AG04449 (cell line): ENCODE measurements around the gene OAF.

Experiments
- CTCF ChIA-PET: fragments of 350-600 bp; formaldehyde crosslinking; extraction: SDS; loops from one replicate; lab custom pipeline; 2021; ENCODE audit warnings: antibody characterized with exemption; lab: Yijun Ruan, JAX
- POLR2A ChIA-PET: fragments of 400-600, 350-600 bp; formaldehyde crosslinking; extraction: SDS; loops from one replicate; lab custom pipeline; 2020; ENCODE audit warnings: antibody characterized with exemption, inconsistent platforms; lab: Yijun Ruan, JAX
- DNase-seq: peaks from one replicate; pipeline ENCODE4 v3.0.0-alpha.2; 2010; ENCODE audit warnings: low read depth, low spot score
- H3K4me3 ChIP-seq: 2 replicates; pipeline ENCODE4 v1.5.1; 2011; ENCODE audit warnings: low read depth, mild to moderate bottlenecking, control low read depth, low read length
- TF ChIP-seq, protein P1 (sequence below): IDR thresholded peaks from one replicate; pipeline ENCODE4 v1.5.1; 2011; ENCODE audit warnings: mild to moderate bottlenecking, moderate library complexity, low read length, control low read depth, inconsistent platforms; ENCODE audit not compliant: insufficient read depth; ENCODE audit errors: missing control alignments

Gene OAF

DNA sequence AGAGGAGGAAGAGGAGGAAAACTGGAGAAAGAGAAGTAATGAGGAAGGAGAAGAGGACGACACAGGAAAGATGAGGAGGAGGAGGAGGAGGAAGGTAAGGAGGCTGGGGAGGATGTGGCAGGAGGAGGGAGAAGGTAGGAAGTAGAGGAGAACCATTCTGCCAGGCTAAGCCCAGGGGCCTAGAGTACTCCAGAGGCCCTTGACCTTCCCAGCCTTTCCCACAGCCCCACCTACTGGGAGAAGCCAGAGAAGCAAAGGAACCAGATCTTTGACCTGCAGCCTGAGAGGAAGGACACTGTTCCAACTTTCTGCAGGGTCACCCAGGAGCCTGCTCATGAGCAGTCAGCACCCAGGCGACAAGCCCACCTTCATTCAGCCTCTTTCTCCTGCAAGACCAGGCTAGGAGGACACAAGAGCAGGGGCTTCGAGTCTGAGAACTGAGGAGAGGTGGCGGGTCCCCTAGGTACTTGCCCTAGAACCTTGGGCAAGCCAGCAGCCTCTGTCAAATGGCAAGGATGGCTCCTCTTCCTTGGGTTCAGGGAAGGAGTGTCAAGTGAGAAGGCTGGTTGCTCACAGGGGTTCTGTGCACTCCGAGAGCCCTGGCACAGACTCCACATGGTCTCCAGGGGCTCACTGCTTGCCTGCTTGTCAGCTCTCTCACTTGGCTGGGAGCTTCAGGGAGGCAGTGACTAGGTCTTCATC is 27.9 kb upstream of the OAF start:
- POLR2A ChIA-PET: no interaction called here

GRCh38 chr11:120183701-120184141 is 27.1 kb upstream of the OAF start:
- CTCF ChIA-PET: interaction anchor here (0.8 to 7.7 kb wide), 5 partner anchors 13 to 119 kb away, joined by 3 to 107 read pairs (median 5); no protein-coding TSS in a partner anchor
- no peak overlapping the region for H3K4me3 ChIP-seq

More for the DNA sequence above, 27.9 kb upstream of the OAF start:
- CTCF ChIA-PET: interaction anchor here (1.0 to 7.7 kb wide), 2 partner anchors 12 to 117 kb away, joined by 3 to 107 read pairs; no protein-coding TSS in a partner anchor
- TF ChIP-seq, protein P1, sequence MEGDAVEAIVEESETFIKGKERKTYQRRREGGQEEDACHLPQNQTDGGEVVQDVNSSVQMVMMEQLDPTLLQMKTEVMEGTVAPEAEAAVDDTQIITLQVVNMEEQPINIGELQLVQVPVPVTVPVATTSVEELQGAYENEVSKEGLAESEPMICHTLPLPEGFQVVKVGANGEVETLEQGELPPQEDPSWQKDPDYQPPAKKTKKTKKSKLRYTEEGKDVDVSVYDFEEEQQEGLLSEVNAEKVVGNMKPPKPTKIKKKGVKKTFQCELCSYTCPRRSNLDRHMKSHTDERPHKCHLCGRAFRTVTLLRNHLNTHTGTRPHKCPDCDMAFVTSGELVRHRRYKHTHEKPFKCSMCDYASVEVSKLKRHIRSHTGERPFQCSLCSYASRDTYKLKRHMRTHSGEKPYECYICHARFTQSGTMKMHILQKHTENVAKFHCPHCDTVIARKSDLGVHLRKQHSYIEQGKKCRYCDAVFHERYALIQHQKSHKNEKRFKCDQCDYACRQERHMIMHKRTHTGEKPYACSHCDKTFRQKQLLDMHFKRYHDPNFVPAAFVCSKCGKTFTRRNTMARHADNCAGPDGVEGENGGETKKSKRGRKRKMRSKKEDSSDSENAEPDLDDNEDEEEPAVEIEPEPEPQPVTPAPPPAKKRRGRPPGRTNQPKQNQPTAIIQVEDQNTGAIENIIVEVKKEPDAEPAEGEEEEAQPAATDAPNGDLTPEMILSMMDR: peak; percentile 28
- DNase-seq: no peak
- H3K4me3 ChIP-seq: no peak overlapping the region

DNA sequence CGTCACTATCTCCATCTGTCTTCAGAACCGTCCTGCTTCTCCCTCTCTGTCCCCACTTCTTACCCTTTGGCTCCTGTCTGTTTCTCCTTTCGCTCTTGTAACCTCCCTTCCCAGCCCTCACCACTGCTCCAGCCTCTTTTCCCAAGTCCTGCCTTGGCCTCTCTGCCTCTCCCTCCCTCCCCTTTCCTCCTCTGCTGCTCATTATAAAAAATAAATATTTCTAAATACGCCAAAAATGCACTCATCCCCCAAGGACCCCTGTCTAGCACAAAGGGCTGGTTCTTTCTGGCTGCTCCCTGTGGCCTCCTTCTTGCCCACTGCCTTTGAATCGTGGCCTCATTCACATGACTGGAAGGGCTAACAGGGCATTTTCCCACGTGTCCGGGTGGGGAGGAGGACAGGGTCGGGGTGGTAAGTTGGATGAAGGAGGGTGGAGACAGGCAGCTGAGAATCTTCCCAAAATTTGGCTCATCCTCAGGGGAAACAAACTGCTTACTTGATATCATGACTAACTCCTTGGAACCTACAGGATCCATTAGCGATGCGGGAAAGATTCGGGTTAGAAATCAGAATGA is 26.4 kb upstream of the OAF start:
- POLR2A ChIA-PET: no interaction called here
- no peak overlapping the region for H3K4me3 ChIP-seq
- CTCF ChIA-PET: interaction anchor here (1.3 to 7.7 kb wide), 3 partner anchors 13 to 115 kb away, joined by 5 to 107 read pairs (median 6); no protein-coding TSS in a partner anchor
- TF ChIP-seq, protein P1: no peak
- no peak for DNase-seq

More at GRCh38 chr11:120183701-120184141, 27.1 kb upstream of the OAF start:
- POLR2A ChIA-PET: no interaction called here
- DNase-seq: no peak
- TF ChIP-seq, protein P1: no peak

DNA sequence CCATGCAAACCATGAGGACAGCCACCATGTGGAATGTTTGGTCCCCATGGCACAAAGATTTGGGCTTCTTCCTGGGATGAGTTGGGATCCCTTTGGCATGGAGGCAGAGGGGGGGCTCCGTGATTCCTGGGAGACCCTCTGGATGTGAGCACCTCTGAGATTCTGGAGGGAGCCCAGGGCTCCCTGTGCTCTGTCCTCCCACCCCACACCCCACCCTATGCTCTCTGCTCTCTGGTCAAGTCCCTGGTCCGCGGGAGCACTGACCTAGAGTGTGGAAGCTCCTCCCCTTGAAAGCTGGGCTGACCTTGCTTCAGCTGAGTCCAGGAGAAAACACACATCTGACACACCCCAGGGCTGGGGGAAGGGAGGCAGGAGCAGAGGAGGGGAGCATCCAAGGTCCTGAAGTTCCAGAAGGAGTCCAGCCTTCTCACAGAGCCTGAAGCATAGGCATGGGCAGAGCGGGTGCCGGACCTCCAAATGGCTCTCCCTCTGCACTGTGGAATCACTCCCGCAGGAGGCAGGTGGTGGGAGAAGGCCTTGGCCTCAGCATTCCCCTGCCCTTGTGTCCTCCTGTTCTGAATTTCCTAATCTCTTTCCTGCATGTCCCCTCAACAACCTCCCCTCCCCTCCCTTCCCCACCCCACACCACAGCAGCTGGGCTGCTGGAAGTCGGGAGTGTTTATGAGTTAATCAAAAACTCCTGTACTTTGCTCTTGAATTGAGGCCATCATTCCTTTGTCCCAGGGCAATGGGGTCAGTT is 25.7 kb upstream of the OAF start:
- DNase-seq: no peak
- CTCF ChIA-PET: interaction anchor here (1.3 to 1.7 kb wide), 4 partner anchors 17 to 118 kb away, joined by 5 to 7 read pairs (median 6); no protein-coding TSS in a partner anchor
- no peak overlapping the region for H3K4me3 ChIP-seq
- TF ChIP-seq, protein P1: no peak
- POLR2A ChIA-PET: no interaction called here

DNA sequence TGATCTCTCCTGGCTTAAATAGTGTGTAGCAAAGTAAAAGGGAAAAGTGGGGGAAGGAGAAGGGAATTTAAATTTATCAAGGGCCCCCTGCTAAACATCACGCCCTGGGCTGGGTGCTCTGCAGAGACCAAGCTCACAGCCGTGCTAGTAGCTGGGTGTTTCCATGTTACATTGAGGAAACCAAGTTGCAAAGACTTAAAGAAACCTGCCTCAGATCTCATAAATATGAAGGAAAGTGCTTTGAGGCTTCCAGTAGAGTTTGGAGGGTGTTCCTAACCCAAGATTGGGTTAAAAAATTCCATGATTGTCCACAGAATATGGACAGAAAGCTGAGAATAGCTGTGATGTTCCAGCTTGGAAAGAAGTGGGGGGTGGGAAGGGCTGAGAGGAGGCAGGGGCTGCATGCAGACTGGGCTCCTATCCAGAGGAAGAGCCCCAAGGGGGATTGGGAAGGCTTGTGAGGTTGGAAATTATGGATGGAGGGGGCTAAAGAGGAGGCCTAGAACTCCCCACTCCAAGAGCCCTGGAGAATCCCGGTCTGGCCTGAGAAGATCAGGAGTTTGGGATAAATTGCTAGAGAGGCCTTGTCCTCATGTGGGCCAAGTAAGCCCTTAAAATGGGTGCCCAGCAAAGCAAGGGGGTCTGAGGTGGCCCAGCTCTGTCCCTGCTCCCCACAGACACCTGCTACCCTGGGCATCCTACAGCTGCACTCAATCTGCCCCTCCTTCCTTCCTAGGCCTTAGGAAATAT is 25.0 kb upstream of the OAF start:
- TF ChIP-seq, protein P1: no peak
- no peak for DNase-seq
- no peak overlapping the region for H3K4me3 ChIP-seq
- ChIA-PET POLR2A (no interaction called here), CTCF (interaction anchor here (1.4 to 2.5 kb wide), 3 partner anchors 15 to 118 kb away, joined by 6 to 18 read pairs (median 7); no protein-coding TSS in a partner anchor)
